Measurements from ENCODE around the gene ACOX2.

- TF ChIP-seq ZNF565 (CRISPR knock-in tag; conservative IDR thresholded peaks at IDR 0.05; ENCODE audit: low read depth) (no peak), PATZ1 (CRISPR knock-in tag; IDR thresholded peaks at IDR 0.05; ENCODE audit: borderline replicate concordance) (no peak), GLIS3 (CRISPR knock-in tag; IDR thresholded peaks at IDR 0.05) (no peak), ZFP30 (CRISPR knock-in tag; IDR thresholded peaks at IDR 0.05) (no peak), RARB (CRISPR knock-in tag; IDR thresholded peaks at IDR 0.05) (no peak), ZFP3 (CRISPR knock-in tag; IDR thresholded peaks at IDR 0.05) (no peak), ISL1 (CRISPR knock-in tag; IDR thresholded peaks at IDR 0.05) (no peak), BACH2 (CRISPR knock-in tag; IDR thresholded peaks at IDR 0.05; ENCODE audit: borderline replicate concordance) (no peak)
These were observed 12.6 kb downstream of the ACOX2 start for GRCh38 chr3:58524326-58524888.

Measured in SK-N-SH treated with all-trans-retinoic acid at 6 μM for 48 hours (cell line).